Ishikawa (cell line): ENCODE data around the gene MRGPRG.

Experiments
- CEBPB ChIP-seq: IDR thresholded peaks from 2 replicates; pipeline ENCODE4 v1.6.1; 2012
- CREB1 ChIP-seq: IDR thresholded peaks from 2 replicates; pipeline ENCODE4 v1.6.1; 2012; ENCODE audit warnings: low read depth
- EGR1 ChIP-seq: IDR thresholded peaks from 2 replicates; pipeline ENCODE4 v1.6.1; 2012
- EP300 ChIP-seq: IDR thresholded peaks from 2 replicates; pipeline ENCODE4 v1.6.1; 2012; ENCODE audit warnings: borderline replicate concordance
- FOXM1 ChIP-seq: IDR thresholded peaks from 2 replicates; pipeline ENCODE4 v1.6.1; 2012; ENCODE audit warnings: low read depth, borderline replicate concordance
- NFIC ChIP-seq: IDR thresholded peaks from 2 replicates; pipeline ENCODE4 v1.6.1; 2012
- RAD21 ChIP-seq: IDR thresholded peaks from 2 replicates; pipeline ENCODE4 v1.6.1; 2012; ENCODE audit warnings: low read depth
- REST ChIP-seq: IDR thresholded peaks from 2 replicates; pipeline ENCODE4 v1.6.1; 2012; ENCODE audit warnings: low read depth, mild to moderate bottlenecking
- TAF1 ChIP-seq: IDR thresholded peaks from 2 replicates; pipeline ENCODE4 v1.6.1; 2012; ENCODE audit warnings: low read depth, mild to moderate bottlenecking
- TCF12 ChIP-seq: IDR thresholded peaks from 2 replicates; pipeline ENCODE4 v1.6.1; 2012; ENCODE audit warnings: low read depth
- TEAD4 ChIP-seq: IDR thresholded peaks from 2 replicates; pipeline ENCODE4 v1.6.1; 2012
- USF1 ChIP-seq: IDR thresholded peaks from 2 replicates; pipeline ENCODE4 v1.6.1; 2012
- YY1 ChIP-seq: IDR thresholded peaks from 2 replicates; pipeline ENCODE4 v1.6.1; 2012; ENCODE audit warnings: low read depth
- ZBTB7A ChIP-seq: IDR thresholded peaks from 2 replicates; pipeline ENCODE4 v1.6.1; 2012; ENCODE audit warnings: low read depth
- TF ChIP-seq, protein P1 (sequence below): IDR thresholded peaks from 2 replicates; pipeline ENCODE4 v1.6.1; 2012

The MRGPRG gene

DNA sequence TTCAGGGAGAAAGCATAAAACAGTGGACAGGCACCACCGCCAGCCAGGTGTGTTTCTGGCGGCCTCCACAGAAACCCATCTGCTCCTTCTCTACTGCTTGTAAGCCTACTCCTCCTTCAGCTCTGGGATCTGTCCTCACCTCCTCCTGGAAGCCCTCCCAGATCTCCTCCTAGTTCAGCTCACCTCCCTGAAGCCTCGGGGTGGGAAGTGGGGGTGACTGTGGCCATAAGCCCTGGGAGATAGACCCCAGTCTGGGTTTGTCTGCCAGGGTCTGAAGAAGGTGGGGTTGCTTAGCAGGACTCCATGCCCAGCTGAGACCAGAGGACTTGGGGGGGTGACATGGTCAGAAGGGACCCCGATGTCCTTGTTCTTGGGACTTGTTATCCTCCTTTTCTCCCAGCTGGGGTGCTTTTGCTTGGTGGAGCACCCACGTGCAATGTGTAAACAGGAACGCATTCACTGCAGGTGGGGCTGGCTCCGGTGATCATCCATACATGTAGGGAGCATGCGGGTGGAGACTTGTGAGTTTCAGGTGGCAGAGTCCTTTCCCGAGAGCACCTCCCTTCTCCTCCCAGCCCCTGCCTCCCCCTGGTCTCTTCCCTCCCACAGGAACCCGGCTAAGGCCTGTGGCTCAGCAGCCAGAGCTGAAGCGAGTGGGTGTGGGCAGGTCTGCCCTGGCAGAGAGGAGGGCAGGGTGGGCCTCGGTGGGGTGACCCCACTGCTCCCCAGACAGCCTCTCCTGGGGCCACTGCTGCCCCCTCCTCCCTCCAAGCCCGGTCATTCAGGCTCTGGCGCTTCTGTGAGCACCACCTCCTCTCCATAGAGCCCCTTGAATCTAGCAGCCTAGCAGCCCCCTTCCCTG lies 25.9 kb downstream of the MRGPRG start:
- TF ChIP-seq REST, result no peak
- TF ChIP-seq YY1, result no peak
- no peak for TF ChIP-seq NFIC
- TF ChIP-seq EP300, result no peak
- TF ChIP-seq RAD21, result no peak
- no peak for TF ChIP-seq CREB1
- TF ChIP-seq FOXM1, result no peak
- TF ChIP-seq, protein P1, sequence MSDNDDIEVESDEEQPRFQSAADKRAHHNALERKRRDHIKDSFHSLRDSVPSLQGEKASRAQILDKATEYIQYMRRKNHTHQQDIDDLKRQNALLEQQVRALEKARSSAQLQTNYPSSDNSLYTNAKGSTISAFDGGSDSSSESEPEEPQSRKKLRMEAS, result no peak
- TF ChIP-seq TEAD4, result no peak
- TF ChIP-seq TAF1, result no peak

DNA sequence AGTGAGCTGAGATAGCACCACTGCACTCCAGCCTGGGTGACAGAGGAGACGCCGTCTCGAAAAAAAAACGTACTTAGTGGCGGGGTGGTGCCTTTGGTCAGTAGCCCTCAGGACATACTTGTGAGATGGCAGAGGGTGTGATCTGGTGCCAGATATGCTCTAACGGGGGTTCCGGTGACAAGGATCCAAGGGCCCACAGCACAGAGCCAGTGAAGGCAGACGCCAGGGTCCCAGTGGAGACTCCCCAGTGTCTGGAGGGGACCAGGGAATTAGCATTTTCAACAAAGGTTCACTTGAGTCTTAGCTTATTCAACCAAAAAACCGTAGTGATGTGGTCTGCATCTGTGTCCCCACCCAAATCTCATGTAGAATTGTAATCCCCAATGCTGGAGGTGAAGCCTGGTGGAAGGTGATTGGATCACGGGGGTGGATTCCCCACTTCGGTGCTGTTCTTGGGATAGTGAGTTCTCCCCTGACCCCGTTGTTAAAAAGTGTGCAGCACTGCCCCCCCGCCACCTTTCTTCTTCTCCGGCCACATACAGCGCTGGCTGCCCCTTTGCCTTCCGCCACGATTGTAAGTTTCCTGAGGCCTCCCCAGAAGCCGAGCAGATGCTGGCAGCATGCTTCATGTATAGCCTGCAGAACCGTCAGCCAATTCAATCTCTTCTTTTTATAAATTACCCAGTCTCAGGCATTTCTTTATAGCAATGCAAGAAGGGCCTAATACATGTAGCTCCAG lies 26.9 kb downstream of the MRGPRG start:
- TF ChIP-seq TAF1, result no peak
- TF ChIP-seq RAD21, result no peak
- no peak for TF ChIP-seq EP300
- no peak for TF ChIP-seq REST
- no peak for TF ChIP-seq ZBTB7A
- no peak for TF ChIP-seq TEAD4
- no peak for TF ChIP-seq CREB1
- TF ChIP-seq YY1, result no peak
- no peak for TF ChIP-seq USF1
- TF ChIP-seq FOXM1, result no peak
- TF ChIP-seq, protein P1, result no peak

DNA sequence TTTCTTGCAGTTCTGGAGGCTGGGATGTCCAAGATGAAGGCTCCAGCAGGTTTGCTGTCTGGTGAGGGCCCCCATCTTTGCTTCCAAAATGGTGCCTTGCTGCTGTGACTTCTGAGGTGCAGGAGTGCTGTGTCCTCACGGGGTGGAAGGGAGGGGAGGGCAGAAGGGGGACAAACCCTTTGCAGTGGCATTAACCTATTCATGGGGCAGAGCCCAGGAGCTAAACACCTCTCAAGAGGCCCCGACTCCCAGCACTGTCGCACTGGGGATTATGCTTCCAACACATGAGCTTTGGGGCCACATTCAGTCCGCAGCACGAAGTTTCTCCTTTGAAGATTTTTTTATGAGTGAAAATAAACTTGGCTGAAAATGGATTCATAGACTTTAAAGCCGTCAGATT lies 28.0 kb downstream of the MRGPRG start:
- no peak for TF ChIP-seq ZBTB7A
- no peak for TF ChIP-seq TEAD4
- no peak for TF ChIP-seq RAD21
- no peak for TF ChIP-seq REST
- TF ChIP-seq CEBPB, result no peak
- TF ChIP-seq, protein P1, result no peak
- no peak for TF ChIP-seq EGR1
- TF ChIP-seq TCF12, result no peak
- no peak for TF ChIP-seq CREB1
- no peak for TF ChIP-seq NFIC
- no peak for TF ChIP-seq FOXM1

- TF ChIP-seq, protein P1, result no peak
- TF ChIP-seq CREB1 (no peak), TAF1 (no peak), USF1 (no peak), EP300 (no peak), EGR1 (no peak), FOXM1 (no peak), TEAD4 (no peak), YY1 (no peak), CEBPB (no peak), REST (no peak), RAD21 (no peak), ZBTB7A (no peak), TCF12 (no peak), NFIC (no peak)
Observed at GRCh38 chr11:3189886-3190583, 28.6 kb downstream of the MRGPRG start.
